HEK293 (cell line): ENCODE data around the gene PCDH9.

Source experiments
- CTCF ChIA-PET: fragments of 350-600 bp; formaldehyde crosslinking; extraction: SDS; loops from one replicate; lab custom pipeline; 2021; ENCODE audit warnings: antibody characterized with exemption; lab: Yijun Ruan, JAX
- POLR2A ChIA-PET: fragments of 300-600 bp; formaldehyde crosslinking; extraction: SDS; loops from one replicate; lab custom pipeline; 2020; ENCODE audit warnings: antibody characterized with exemption, inconsistent platforms; lab: Yijun Ruan, JAX
- H3K27ac ChIP-seq: fragments of 200-500 bp; sonication (Bioruptor generic); 2 replicates; pipeline ENCODE4 v1.5.1; 2014; ENCODE audit warnings: low read depth, low read length, control low read depth, inconsistent platforms; ENCODE audit errors: extremely low read depth
- H3K36me3 ChIP-seq, 2 experiments: fragments of 200-500 bp in 1 of 2; sonication (Bioruptor generic) in 1 of 2; 1 replicate in 1 of 2; 2 replicates in 1 of 2; pipeline ENCODE4 v1.5.1; 2014 to 2017; ENCODE audit warnings: inconsistent platforms in 2 of 2, low read length in 2 of 2; ENCODE audit not compliant: control insufficient read depth in 2 of 2, insufficient read depth in 1 of 2
- H3K4me1 ChIP-seq: fragments of 200-500 bp; sonication (Bioruptor generic); 2 replicates; pipeline ENCODE4 v1.5.1; 2014; ENCODE audit warnings: mild to moderate bottlenecking, low read length, inconsistent platforms; ENCODE audit not compliant: control insufficient read depth, insufficient read depth
- H3K4me3 ChIP-seq: 2 replicates; pipeline ENCODE4 v1.5.1; 2011; ENCODE audit warnings: low read depth, mild to moderate bottlenecking, control low read depth, low read length, moderate library complexity
- H3K9me3 ChIP-seq: fragments of 200-500 bp; sonication (Bioruptor generic); 2 replicates; pipeline ENCODE4 v1.5.1; 2014; ENCODE audit warnings: low read depth, low read length, inconsistent platforms; ENCODE audit not compliant: control insufficient read depth, insufficient read depth
- HOXD13 ChIP-seq: sonication (generic); formaldehyde crosslinking; IDR thresholded peaks from 2 replicates; pipeline ENCODE4 v1.8.0; 2022; ENCODE audit warnings: missing genetic modification reagents, borderline replicate concordance
- KLF10 ChIP-seq: fragments of 450-650 bp; IDR thresholded peaks from 2 replicates; pipeline ENCODE4 v1.5.1; 2018; ENCODE audit warnings: missing biosample characterization, mild to moderate bottlenecking, missing genetic modification characterization
- KLF16 ChIP-seq: fragments of 450-650 bp; formaldehyde crosslinking; IDR thresholded peaks from 2 replicates; pipeline ENCODE4 v1.5.1; 2017; ENCODE audit warnings: missing biosample characterization, missing genetic modification characterization
- PRDM6 ChIP-seq: fragments of 450-650 bp; formaldehyde crosslinking; IDR thresholded peaks from 2 replicates; pipeline ENCODE4 v1.5.1; 2017; ENCODE audit warnings: missing biosample characterization, missing genetic modification characterization
- ZBTB1 ChIP-seq: fragments of 450-650 bp; formaldehyde crosslinking; IDR thresholded peaks from 2 replicates; pipeline ENCODE4 v1.5.1; 2016; ENCODE audit warnings: missing biosample characterization, missing genetic modification characterization
- ZBTB20 ChIP-seq: fragments of 450-650 bp; formaldehyde crosslinking; IDR thresholded peaks from 2 replicates; pipeline ENCODE4 v1.5.1; 2016; ENCODE audit warnings: missing biosample characterization, missing genetic modification characterization
- ZBTB8A ChIP-seq: fragments of 450-650 bp; formaldehyde crosslinking; IDR thresholded peaks from 2 replicates; pipeline ENCODE4 v1.5.1; 2016; ENCODE audit warnings: missing biosample characterization, missing genetic modification characterization
- ZFHX2 ChIP-seq: fragments of 450-650 bp; formaldehyde crosslinking; conservative IDR thresholded peaks from 2 replicates; pipeline ENCODE4 v1.5.1; 2016; ENCODE audit warnings: missing biosample characterization, missing genetic modification characterization
- ZNF169 ChIP-seq: fragments of 450-650 bp; formaldehyde crosslinking; IDR thresholded peaks from 2 replicates; pipeline ENCODE4 v1.5.1; 2016; ENCODE audit warnings: missing biosample characterization, missing genetic modification characterization
- ZNF266 ChIP-seq: fragments of 450-650 bp; formaldehyde crosslinking; IDR thresholded peaks from 2 replicates; pipeline ENCODE4 v1.5.1; 2016; ENCODE audit warnings: missing biosample characterization, missing genetic modification characterization, low read depth
- ZNF280C ChIP-seq: fragments of 450-650 bp; formaldehyde crosslinking; IDR thresholded peaks from 2 replicates; pipeline ENCODE4 v1.5.1; 2016; ENCODE audit warnings: missing biosample characterization, missing genetic modification characterization
- ZNF302 ChIP-seq: fragments of 450-650 bp; formaldehyde crosslinking; IDR thresholded peaks from 2 replicates; pipeline ENCODE4 v1.5.1; 2016; ENCODE audit warnings: missing biosample characterization, missing genetic modification characterization, low read depth
- ZNF324 ChIP-seq: fragments of 450-650 bp; formaldehyde crosslinking; IDR thresholded peaks from 2 replicates; pipeline ENCODE4 v1.5.1; 2016; ENCODE audit warnings: missing biosample characterization, missing genetic modification characterization
- ZNF341 ChIP-seq: fragments of 450-650 bp; formaldehyde crosslinking; IDR thresholded peaks from 2 replicates; pipeline ENCODE4; 2016; ENCODE audit warnings: low read depth, missing biosample characterization, missing genetic modification characterization
- ZNF37A ChIP-seq: fragments of 450-650 bp; IDR thresholded peaks from 2 replicates; pipeline ENCODE4 v1.5.1; 2018; ENCODE audit warnings: missing biosample characterization, missing genetic modification characterization
- ZNF394 ChIP-seq: fragments of 450-650 bp; formaldehyde crosslinking; IDR thresholded peaks from 2 replicates; pipeline ENCODE4 v1.5.1; 2016; ENCODE audit warnings: missing biosample characterization, missing genetic modification characterization, mild to moderate bottlenecking, moderate library complexity, borderline replicate concordance
- ZNF423 ChIP-seq: fragments of 450-650 bp; formaldehyde crosslinking; IDR thresholded peaks from 2 replicates; pipeline ENCODE4 v1.5.1; 2016; ENCODE audit warnings: missing biosample characterization, missing genetic modification characterization
- ZNF488 ChIP-seq: fragments of 450-650 bp; formaldehyde crosslinking; IDR thresholded peaks from 2 replicates; pipeline ENCODE4 v1.5.1; 2016; ENCODE audit warnings: missing biosample characterization, missing genetic modification characterization
- ZNF530 ChIP-seq: fragments of 450-650 bp; formaldehyde crosslinking; IDR thresholded peaks from 2 replicates; pipeline ENCODE4 v1.5.1; 2016; ENCODE audit warnings: low read depth, missing biosample characterization, missing genetic modification characterization
- ZNF555 ChIP-seq: fragments of 450-650 bp; formaldehyde crosslinking; conservative IDR thresholded peaks from 2 replicates; pipeline ENCODE4 v1.5.1; 2017; ENCODE audit warnings: missing biosample characterization, mild to moderate bottlenecking, missing genetic modification characterization, inconsistent platforms
- ZNF580 ChIP-seq: fragments of 450-650 bp; formaldehyde crosslinking; IDR thresholded peaks from 2 replicates; pipeline ENCODE4 v1.5.1; 2016; ENCODE audit warnings: missing biosample characterization, missing genetic modification characterization
- ZNF623 ChIP-seq: fragments of 450-650 bp; formaldehyde crosslinking; IDR thresholded peaks from 2 replicates; pipeline ENCODE4 v1.5.1; 2016; ENCODE audit warnings: missing biosample characterization, missing genetic modification characterization
- ZNF777 ChIP-seq: fragments of 450-650 bp; formaldehyde crosslinking; IDR thresholded peaks from 2 replicates; pipeline ENCODE4 v1.5.1; 2017; ENCODE audit warnings: missing biosample characterization, missing genetic modification characterization, borderline replicate concordance
- ZNF837 ChIP-seq: fragments of 450-650 bp; formaldehyde crosslinking; IDR thresholded peaks from 2 replicates; pipeline ENCODE4 v1.5.1; 2016; ENCODE audit warnings: missing biosample characterization, missing genetic modification characterization
- ZSCAN18 ChIP-seq: fragments of 450-650 bp; formaldehyde crosslinking; IDR thresholded peaks from 2 replicates; pipeline ENCODE4 v1.5.1; 2016; ENCODE audit warnings: missing biosample characterization, missing genetic modification characterization
- ZXDB ChIP-seq: fragments of 450-650 bp; formaldehyde crosslinking; IDR thresholded peaks from 2 replicates; pipeline ENCODE4 v1.5.1; 2016; ENCODE audit warnings: missing biosample characterization, missing genetic modification characterization

Gene PCDH9

GRCh38 chr13:66328476-66328875 lies 901.7 kb downstream of the PCDH9 start:
- CTCF ChIA-PET = interaction anchor here (0.6 kb wide), 1 partner anchor 36 kb away, joined by 3 read pairs; no protein-coding TSS in a partner anchor
- H3K4me1 ChIP-seq = no peaks in the 10 kb centered on the region
- no peak overlapping the region for H3K4me3 ChIP-seq
- POLR2A ChIA-PET = no interaction called here
- H3K27ac ChIP-seq = no peak overlapping the region
- TF ChIP-seq ZBTB8A (tag by site-specific recombination) = no peak
- no peak for TF ChIP-seq ZNF580
- no peak for TF ChIP-seq ZNF280C (tag by site-specific recombination)
- TF ChIP-seq ZNF266 (tag by site-specific recombination) = no peak
- TF ChIP-seq ZFHX2 (tag by site-specific recombination) = no peak
- no peak for TF ChIP-seq KLF10 (tag by site-specific recombination)
- TF ChIP-seq ZNF837 (tag by site-specific recombination) = no peak
- TF ChIP-seq KLF16 (tag by site-specific recombination) = no peak
- no peak for TF ChIP-seq ZNF488 (tag by site-specific recombination)
- no peak for TF ChIP-seq ZNF623
- no peak for TF ChIP-seq ZBTB1 (tag by site-specific recombination)
- TF ChIP-seq ZNF555 = no peak
- TF ChIP-seq ZNF341 (tag by site-specific recombination) = no peak
- TF ChIP-seq ZNF37A (tag by site-specific recombination) = no peak
- no peak for TF ChIP-seq ZNF530 (tag by site-specific recombination)
- no peak for TF ChIP-seq ZNF394
- TF ChIP-seq PRDM6 (tag by site-specific recombination) = no peak
- no peak for TF ChIP-seq ZNF324 (tag by site-specific recombination)
- TF ChIP-seq ZNF169 (tag by site-specific recombination) = no peak
- TF ChIP-seq, all 188 proteins: peak for 0
- Histone ChIP-seq H3K9me3 (no peaks in the 10 kb centered on the region), H3K36me3 (no peaks in the 10 kb centered on the region)

- TF ChIP-seq ZNF423 (tag by site-specific recombination) (no peak), ZNF777 (tag by site-specific recombination) (no peak), ZBTB20 (tag by site-specific recombination) (no peak), ZSCAN18 (tag by site-specific recombination) (no peak), HOXD13 (CRISPR knock-in tag) (no peak), ZXDB (tag by site-specific recombination) (no peak), ZNF302 (tag by site-specific recombination) (no peak)
- TF ChIP-seq, all 188 proteins: peak for 0
- no peaks in the 10 kb centered on the region for H3K9me3 ChIP-seq
- ChIA-PET CTCF (no interaction called here), POLR2A (no interaction called here)
- H3K4me1 ChIP-seq = no peaks in the 10 kb centered on the region
- H3K36me3 ChIP-seq = no peaks in the 10 kb centered on the region
- H3K4me3 ChIP-seq = no peak overlapping the region
- H3K27ac ChIP-seq = no peak overlapping the region
Observed at GRCh38 chr13:66323745-66324347, 906.3 kb downstream of the PCDH9 start.
